Measurements from ENCODE around the gene ZNF654. TPM values are rescaled to one million over a fixed set of nuclear protein-coding genes. Genes with fewer than 3 reads are reported as not detected.

Gene ZNF654
- total RNA-seq, 1 donor from 2014 or later: 9.9 TPM

- no peak for TF ChIP-seq CTCF (IDR thresholded peaks at IDR 0.05; ENCODE audit: unreplicated experiment)
- DNase-seq (ENCODE audit: low spot score, unreplicated experiment): no peak
- Mint-ChIP-seq H3K36me3 (ENCODE audit: insufficient read depth) (no peaks in the 10 kb centered on the region), H3K27me3 (no peaks in the 10 kb centered on the region), H3K4me1 (ENCODE audit: low read depth) (no peaks in the 10 kb centered on the region), H3K27ac (no peak overlapping the region), H3K9me3 (ENCODE audit: low read depth) (no peaks in the 10 kb centered on the region), H3K4me3 (ENCODE audit: low read depth) (no peak overlapping the region)
Observed at GRCh38 chr3:88189361-88189810, 130.3 kb downstream of the ZNF654 start.

GRCh38 chr3:88191872-88192409 is 132.9 kb downstream of the ZNF654 start:
- no peaks in the 10 kb centered on the region for H3K36me3 Mint-ChIP-seq (ENCODE audit: insufficient read depth)
- H3K27ac Mint-ChIP-seq: no peak overlapping the region
- no peak for TF ChIP-seq CTCF (IDR thresholded peaks at IDR 0.05; ENCODE audit: unreplicated experiment)
- no peaks in the 10 kb centered on the region for H3K9me3 Mint-ChIP-seq (ENCODE audit: low read depth)
- no peaks in the 10 kb centered on the region for H3K4me1 Mint-ChIP-seq (ENCODE audit: low read depth)
- no peaks in the 10 kb centered on the region for H3K27me3 Mint-ChIP-seq
- no peak for DNase-seq (ENCODE audit: low spot score, unreplicated experiment)
- no peak overlapping the region for H3K4me3 Mint-ChIP-seq (ENCODE audit: low read depth)

- no peak for TF ChIP-seq CTCF (IDR thresholded peaks at IDR 0.05; ENCODE audit: unreplicated experiment)
- Mint-ChIP-seq H3K4me3 (ENCODE audit: low read depth) (no peak overlapping the region), H3K27me3 (no peaks in the 10 kb centered on the region), H3K9me3 (ENCODE audit: low read depth) (no peaks in the 10 kb centered on the region), H3K36me3 (ENCODE audit: insufficient read depth) (no peaks in the 10 kb centered on the region), H3K4me1 (ENCODE audit: low read depth) (no peaks in the 10 kb centered on the region), H3K27ac (no peak overlapping the region)
- DNase-seq (ENCODE audit: low spot score, unreplicated experiment): no peak
Observed at GRCh38 chr3:88192631-88193030, 133.6 kb downstream of the ZNF654 start.

Other genes starting within 250 kb of the ZNF654 start
- gene CGGBP1, start 250 bp upstream of the ZNF654 start, total RNA-seq: 86.9 and 96.3 TPM in 2 replicates
- 30.7 and 35.4 TPM in 2 replicates for gene C3orf38, start 90.7 kb downstream of the ZNF654 start, total RNA-seq